Umbilical cord (tissue), 2 donors: ENCODE measurements around the gene LRCH2. TPM values are rescaled to one million over a fixed set of nuclear protein-coding genes. Genes with fewer than 3 reads are reported as not detected.
"Not testable (repeated sequence)": the region's sequence is repeated elsewhere in the genome, so short reads cannot be mapped to it uniquely, and the experiment has no call there.

ENCODE experiments used
- DNase-seq: peaks from one replicate; pipeline ENCODE4 v3.0.0-alpha.2; 2015; ENCODE audit warnings: low spot score
- total RNA-seq: library from RNA; depleted of rRNA; stranded (reverse); fragments of >200 nt; gene quantifications from one replicate; pipeline ENCODE4 v1.2.3, GENCODE V29; 2014; ENCODE audit warnings: low replicate concordance; ENCODE audit not compliant: insufficient read depth

The LRCH2 gene
- total RNA-seq, result 28.9 TPM

GRCh38 chrX:115233497-115234455, at the start of gene LRCH2:
TSS of gene LRCH2 (minus strand) at chrX:115234096. CDS start at chrX:115234041, 55 bp downstream.
- DNase-seq, result peak; percentile 85

- DNase-seq, result no peak
Observed at GRCh38 chrX:115269051-115269683, 35.3 kb upstream of the LRCH2 start.

- DNase-seq, result no peak
Observed at GRCh38 chrX:115268421-115268820, 34.5 kb upstream of the LRCH2 start.

- no peak for DNase-seq
Observed at GRCh38 chrX:115266300-115266699, 32.4 kb upstream of the LRCH2 start.

GRCh38 chrX:115264009-115264408, 30.1 kb upstream of the LRCH2 start:
- DNase-seq, result no peak

GRCh38 chrX:115261148-115261547, 27.3 kb upstream of the LRCH2 start:
- DNase-seq, result no peak

- no peak for DNase-seq
Observed at GRCh38 chrX:115260330-115260729, 26.4 kb upstream of the LRCH2 start.

GRCh38 chrX:115259238-115259875, 25.5 kb upstream of the LRCH2 start:
- DNase-seq, result peak; percentile 81

GRCh38 chrX:115257711-115258110, 23.8 kb upstream of the LRCH2 start:
- DNase-seq, result no peak

- no peak for DNase-seq
Observed at GRCh38 chrX:115255003-115255402, 21.1 kb upstream of the LRCH2 start.

GRCh38 chrX:115251458-115252233, 17.8 kb upstream of the LRCH2 start:
- no peak for DNase-seq

- peak; percentile 70 for DNase-seq
Observed at GRCh38 chrX:115237056-115237455, 3.2 kb upstream of the LRCH2 start.

- DNase-seq, result peak; percentile 60
Observed at GRCh38 chrX:115236560-115236959, 2.7 kb upstream of the LRCH2 start.

- DNase-seq, result no peak
Observed at GRCh38 chrX:115234461-115234860, 565 bp upstream of the LRCH2 start.

- DNase-seq, result peak; percentile 9
Observed at GRCh38 chrX:115232933-115233496, 881 bp downstream of the LRCH2 start.

- no peak for DNase-seq
Observed at GRCh38 chrX:115229337-115230003, 4.4 kb downstream of the LRCH2 start.

- DNase-seq, result peak; percentile 22
Observed at GRCh38 chrX:115226929-115227328, 7.0 kb downstream of the LRCH2 start.

- DNase-seq, result not testable (repeated sequence)
Observed at GRCh38 chrX:115217346-115217745, 16.6 kb downstream of the LRCH2 start.

- no peak for DNase-seq
Observed at GRCh38 chrX:115214605-115215004, 19.3 kb downstream of the LRCH2 start.

- no peak for DNase-seq
Observed at GRCh38 chrX:115214151-115214550, 19.7 kb downstream of the LRCH2 start.
